ENCODE results near the gene GPR68. TPM values are rescaled to one million over a fixed set of nuclear protein-coding genes. Genes with fewer than 3 reads are reported as not detected.

GPR68 gene
- total and polyA plus RNA-seq, 10 donors = 0.50 to 5.2 (median 2.5) TPM

DNA sequence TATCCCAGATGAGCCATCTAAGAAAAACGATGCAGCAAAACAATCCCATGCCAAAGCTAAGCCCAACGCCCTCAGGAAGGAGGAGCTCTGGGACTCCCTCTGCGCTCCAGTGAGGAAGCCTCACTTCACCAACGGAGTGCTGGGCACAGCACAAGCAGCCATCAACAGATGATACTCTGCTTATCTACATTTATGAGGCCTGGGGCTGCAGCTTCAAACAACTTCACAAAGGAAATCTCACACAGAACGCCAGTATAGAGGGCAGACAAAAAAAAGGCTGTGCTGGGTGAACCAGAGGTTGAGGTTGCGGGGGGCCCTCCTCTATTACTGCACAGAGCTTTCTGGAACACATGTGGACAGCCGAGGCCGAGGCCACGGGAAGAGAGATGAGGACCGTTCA, 34.9 kb upstream of the GPR68 start:
- DNase-seq = no peak
- Histone ChIP-seq H3K27ac (no peak overlapping the region), H3K4me1 (peaks cover 0 to under 1% (median 0%) of the 10 kb centered on the region in 6 donors), H3K27me3 (replicated peaks in 1 of 7) (no peaks in the 10 kb centered on the region), H3K36me3 (peaks cover 5 to 100% (median 93%) of the 10 kb centered on the region in 6 donors), H3K4me3 (no peak overlapping the region), H3K9me3 (peaks cover 0 to 4% (median 0%) of the 10 kb centered on the region in 8 donors)
- intact Hi-C loops (cut with DNase I; ENCODE audit: low total_unique reads) = no loop called here
- TF ChIP-seq, protein P1, sequence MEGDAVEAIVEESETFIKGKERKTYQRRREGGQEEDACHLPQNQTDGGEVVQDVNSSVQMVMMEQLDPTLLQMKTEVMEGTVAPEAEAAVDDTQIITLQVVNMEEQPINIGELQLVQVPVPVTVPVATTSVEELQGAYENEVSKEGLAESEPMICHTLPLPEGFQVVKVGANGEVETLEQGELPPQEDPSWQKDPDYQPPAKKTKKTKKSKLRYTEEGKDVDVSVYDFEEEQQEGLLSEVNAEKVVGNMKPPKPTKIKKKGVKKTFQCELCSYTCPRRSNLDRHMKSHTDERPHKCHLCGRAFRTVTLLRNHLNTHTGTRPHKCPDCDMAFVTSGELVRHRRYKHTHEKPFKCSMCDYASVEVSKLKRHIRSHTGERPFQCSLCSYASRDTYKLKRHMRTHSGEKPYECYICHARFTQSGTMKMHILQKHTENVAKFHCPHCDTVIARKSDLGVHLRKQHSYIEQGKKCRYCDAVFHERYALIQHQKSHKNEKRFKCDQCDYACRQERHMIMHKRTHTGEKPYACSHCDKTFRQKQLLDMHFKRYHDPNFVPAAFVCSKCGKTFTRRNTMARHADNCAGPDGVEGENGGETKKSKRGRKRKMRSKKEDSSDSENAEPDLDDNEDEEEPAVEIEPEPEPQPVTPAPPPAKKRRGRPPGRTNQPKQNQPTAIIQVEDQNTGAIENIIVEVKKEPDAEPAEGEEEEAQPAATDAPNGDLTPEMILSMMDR (IDR thresholded peaks at IDR 0.05 in 8 of 11, conservative IDR thresholded peaks at IDR 0.05 in 3 of 11) = no peak
- TF ChIP-seq POLR2AphosphoS5 (IDR thresholded peaks at IDR 0.05) = no peak
- no peak for TF ChIP-seq POLR2A (IDR thresholded peaks at IDR 0.05)
- 90 to 96% (median 91%) methylated on average over 10 of the region's 10 CpGs for WGBS, 5 donors

DNA sequence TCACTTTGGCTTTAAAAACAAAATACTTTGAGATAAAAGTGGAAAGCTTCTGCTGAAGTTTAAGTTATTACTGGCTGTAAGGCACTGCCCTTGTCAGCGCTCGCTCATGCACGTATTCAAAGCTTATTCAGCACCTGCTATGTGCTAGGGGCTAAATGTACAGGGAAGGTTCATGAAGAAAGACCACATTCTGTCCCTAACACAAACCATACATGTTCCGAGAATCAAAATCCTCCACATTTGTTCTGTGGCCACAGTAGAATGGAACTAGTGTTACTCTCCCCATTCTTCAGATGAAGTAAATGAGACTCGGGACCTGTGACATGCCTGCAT, 33.8 kb upstream of the GPR68 start:
- intact Hi-C loops (cut with DNase I; ENCODE audit: low total_unique reads) = no loop called here
- 86 to 99% (median 98%) methylated on average over 5 of the region's 5 CpGs for WGBS, 5 donors

DNA sequence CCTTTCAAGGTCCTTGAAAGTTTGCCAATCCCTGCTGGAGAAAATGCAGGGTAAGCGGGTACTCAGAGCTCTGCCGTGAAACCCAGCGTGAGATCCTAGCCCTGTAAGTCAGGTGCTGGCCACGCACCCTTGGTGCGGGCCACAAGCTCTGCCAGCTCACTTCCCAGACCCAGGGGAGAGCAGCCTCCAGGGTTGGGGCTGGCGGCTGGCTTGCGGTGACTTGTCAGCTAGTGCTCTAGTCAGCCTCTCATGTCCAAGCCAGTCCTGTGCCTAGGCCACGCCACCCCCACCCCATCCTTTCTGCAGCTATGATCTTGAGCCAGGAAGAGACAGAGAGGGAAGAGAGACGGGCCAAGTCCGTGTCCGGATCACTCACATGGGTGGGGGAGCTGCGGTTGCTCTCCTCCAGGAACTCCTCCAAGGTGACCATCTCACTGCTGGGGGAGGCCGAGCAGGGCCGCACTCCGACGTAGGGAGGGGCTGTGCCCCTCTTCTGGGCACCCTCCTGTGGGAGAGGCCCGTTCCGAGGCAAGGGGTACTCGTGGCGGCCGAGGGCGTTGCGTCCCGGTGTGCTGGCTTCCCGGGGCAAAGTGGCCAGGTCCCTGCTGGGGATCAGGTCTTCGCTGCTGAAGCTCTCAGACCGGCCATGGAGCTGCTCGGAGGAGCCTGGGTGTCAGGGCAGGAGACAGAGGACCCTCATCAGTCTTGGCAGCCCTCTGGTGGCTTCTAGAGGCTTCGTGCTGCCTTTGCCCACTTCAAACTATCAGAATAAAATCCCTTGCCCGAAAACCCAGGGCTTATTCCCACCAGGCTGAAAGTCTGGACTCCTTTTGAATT, 33.3 kb upstream of the GPR68 start:
- WGBS, 5 donors = 92 to 95% (median 95%) methylated on average over 24 to 30 of the region's 30 CpGs
- Histone ChIP-seq H3K4me3 (no peak overlapping the region), H3K9me3 (peaks cover 0 to 4% (median 0%) of the 10 kb centered on the region in 8 donors), H3K27me3 (replicated peaks in 1 of 7) (no peaks in the 10 kb centered on the region), H3K27ac (no peak overlapping the region), H3K4me1 (no peaks in the 10 kb centered on the region), H3K36me3 (peaks cover 2 to 100% (median 93%) of the 10 kb centered on the region in 6 donors)
- intact Hi-C loops (cut with DNase I; ENCODE audit: low total_unique reads) = no loop called here
- peak in 1 of 3 donors; percentile 43 for TF ChIP-seq POLR2AphosphoS5 (IDR thresholded peaks at IDR 0.05)
- TF ChIP-seq, protein P1 (IDR thresholded peaks at IDR 0.05 in 8 of 11, conservative IDR thresholded peaks at IDR 0.05 in 3 of 11) = no peak
- TF ChIP-seq POLR2A (IDR thresholded peaks at IDR 0.05) = no peak
- DNase-seq = no peak

More for the DNA sequence above, 33.8 kb upstream of the GPR68 start:
- no peaks in the 10 kb centered on the region for H3K27me3 ChIP-seq (replicated peaks in 1 of 7)
- TF ChIP-seq POLR2AphosphoS5 (IDR thresholded peaks at IDR 0.05) (no peak), POLR2A (IDR thresholded peaks at IDR 0.05) (no peak)
- TF ChIP-seq, protein P1 (IDR thresholded peaks at IDR 0.05 in 8 of 11, conservative IDR thresholded peaks at IDR 0.05 in 3 of 11) = no peak
- no peaks in the 10 kb centered on the region for H3K4me1 ChIP-seq
- H3K4me3 ChIP-seq = no peak overlapping the region
- H3K27ac ChIP-seq = no peak overlapping the region
- H3K9me3 ChIP-seq = peaks cover 0 to 4% (median 0%) of the 10 kb centered on the region in 8 donors
- H3K36me3 ChIP-seq = peaks cover 5 to 100% (median 93%) of the 10 kb centered on the region in 6 donors
- no peak for DNase-seq

DNA sequence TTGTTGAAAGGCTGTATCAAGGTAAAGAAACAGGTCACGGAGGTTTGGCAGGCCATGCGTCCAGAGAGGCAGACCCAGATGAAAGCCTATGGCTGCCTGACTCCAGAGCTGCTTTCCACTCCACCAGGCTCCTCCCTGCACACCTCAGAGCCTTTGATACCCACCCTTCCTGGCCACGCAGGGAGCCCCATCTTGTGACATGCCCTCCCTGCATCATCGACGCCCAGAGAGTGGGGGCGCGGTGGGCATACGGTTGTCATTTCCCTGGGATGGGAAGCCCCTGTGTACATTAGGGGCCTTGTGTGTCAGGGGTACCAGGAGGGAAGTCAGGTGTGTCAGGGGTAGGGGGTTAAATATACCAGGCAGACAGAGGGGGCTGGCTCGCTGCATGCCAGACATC, 30.3 kb upstream of the GPR68 start:
- 92 to 98% (median 94%) methylated on average over 9 of the region's 9 CpGs for WGBS, 5 donors
- peak in 2 of 3 donors; percentile 18 to 26 for TF ChIP-seq POLR2AphosphoS5 (IDR thresholded peaks at IDR 0.05)
- TF ChIP-seq POLR2A (IDR thresholded peaks at IDR 0.05) = no peak
- TF ChIP-seq, protein P1 (IDR thresholded peaks at IDR 0.05 in 8 of 11, conservative IDR thresholded peaks at IDR 0.05 in 3 of 11) = no peak

More for the DNA sequence above, 30.3 kb upstream of the GPR68 start:
- Histone ChIP-seq H3K9me3 (no peaks in the 10 kb centered on the region), H3K27me3 (replicated peaks in 1 of 7) (no peaks in the 10 kb centered on the region), H3K4me1 (peaks cover 0 to 4% (median under 1%) of the 10 kb centered on the region in 6 donors), H3K27ac (no peak overlapping the region), H3K36me3 (peaks cover 0 to 98% (median 84%) of the 10 kb centered on the region in 6 donors), H3K4me3 (no peak overlapping the region)
- DNase-seq = no peak
- intact Hi-C loops (cut with DNase I; ENCODE audit: low total_unique reads) = no loop called here
